Psoas muscle (tissue), 8 donors: ENCODE results near the gene AKNA. TPM values are rescaled to one million over a fixed set of nuclear protein-coding genes. Genes with fewer than 3 reads are reported as not detected.

Experiments
- ATAC-seq, 4 donors: fragments of 200-7000 bp; cut with Tn5 transposase; one replicate each; pipeline ENCODE4 v1.9.1; 2020; ENCODE audit warnings: moderate library complexity in 3 of 4, mild to moderate bottlenecking in 2 of 4
- DNase-seq, 2 donors: peaks; one replicate each; pipeline ENCODE4 v3.0.0-alpha.2; 2020
- H3K27ac ChIP-seq: fragments of 200-600 bp; one replicate; pipeline ENCODE4 v1.8.0; 2022
- H3K27me3 ChIP-seq, 3 donors: fragments of 200-600 bp in 1 of 3; one replicate each; pipeline versions ENCODE4 v1.6.1 to v1.8.0; 2013 to 2022; ENCODE audit warnings: low read length in 2 of 3, mild to moderate bottlenecking in 2 of 3, moderate library complexity in 1 of 3; ENCODE audit not compliant: insufficient read depth in 3 of 3
- H3K36me3 ChIP-seq, 2 donors: fragments of 200-600 bp in 1 of 2; one replicate each; pipeline versions ENCODE4 v1.6.1 to v1.8.0; 2013 to 2022; ENCODE audit warnings: low read depth in 1 of 2, mild to moderate bottlenecking in 1 of 2, moderate library complexity in 1 of 2; ENCODE audit not compliant: insufficient read depth in 1 of 2
- H3K4me1 ChIP-seq: fragments of 200-600 bp; one replicate; pipeline ENCODE4 v1.8.0; 2022
- H3K4me3 ChIP-seq: fragments of 200-600 bp; one replicate; pipeline ENCODE4 v1.8.0; 2022; ENCODE audit warnings: mild to moderate bottlenecking
- H3K9me3 ChIP-seq: fragments of 200-600 bp; one replicate; pipeline ENCODE4 v1.8.0; 2022
- CTCF ChIP-seq: fragments of 200-600 bp; IDR thresholded peaks from one replicate; pipeline ENCODE4 v1.8.0; 2022; ENCODE audit warnings: antibody characterized with exemption
- WGBS, 3 donors: extraction: QIAGEN DNeasy Blood & Tissue Kit; methylation state at CpG; one replicate each; pipeline versions ENCODE4 v1.1.6 to v1.1.7; 2013; 5-methylcytosine and 5-hydroxymethylcytosine counted together
- intact Hi-C, 2 donors: fragments of 100-400 bp; cut with DNase I; formaldehyde crosslinking; loops; one replicate each; pipeline versions ENCODE4 v1.11.0 to v1.14.2; 2022
- polyA plus RNA-seq, 3 donors: library from polyadenylated mRNA; stranded (reverse); fragments of 200-250 nt; gene quantifications; one replicate each; pipeline ENCODE4 v1.2.3, GENCODE V29; 2013
- total RNA-seq, 4 donors: library from RNA; stranded (reverse); fragmentation: NEBNext Ultra II Directional in 2 of 4; extraction: Animal tissue kit (Norgen Biotek cat#: 25700) in 2 of 4; gene quantifications; one replicate each; pipeline versions ENCODE4 v1.2.1 to v1.2.4, GENCODE V29; 2021 to 2023
- donor health status: healthy with polysubstance abuse.
- donor health status: DM: no; HTN: no; CAD: no; lungs with moderate emphysema.
- donor health status: Bipolar disorder and iron deficiency.
- donor health status: healthy.
- donor health status: DM: yes; HTN: yes; CAD: no.
- donor health status: DM: no; HTN: no; CAD: no.
- donor health status: DM: no; HTN: no; CAD: no.
- donor health status: DM: yes; HTN: yes; CAD: no.

AKNA gene
- total and polyA plus RNA-seq, 7 donors: 1.5 to 3.9 (median 2.3) TPM

GRCh38 chr9:114403153-114403756 is 15.5 kb upstream of the AKNA start:
- Histone ChIP-seq H3K4me1 (no peaks in the 10 kb centered on the region), H3K4me3 (no peak overlapping the region), H3K36me3 (no peaks in the 10 kb centered on the region), H3K27me3 (no peaks in the 10 kb centered on the region), H3K27ac (no peak overlapping the region), H3K9me3 (no peaks in the 10 kb centered on the region)
- DNase-seq (no peak), ATAC-seq (no peak)
- intact Hi-C loops: loop anchor here in 1 of 2 donors (10.0 kb wide), 2 partner anchors 182 to 512 kb away; partner anchors contain the start of gene ATP6V1G1
- TF ChIP-seq CTCF: no peak
- WGBS, 3 donors: 89 to 94% (median 91%) methylated on average over 16 of the region's 16 CpGs

- peaks cover 5% of the 10 kb centered on the region for H3K4me1 ChIP-seq
- no peak for ATAC-seq
- WGBS, 3 donors: 83 to 86% (median 85%) methylated on average over 7 of the region's 7 CpGs
- no peak for TF ChIP-seq CTCF
- H3K27me3 ChIP-seq: no peaks in the 10 kb centered on the region
- DNase-seq: no peak
- H3K9me3 ChIP-seq: no peaks in the 10 kb centered on the region
- no peak overlapping the region for H3K4me3 ChIP-seq
- H3K27ac ChIP-seq: no peak overlapping the region
- intact Hi-C loops: loop anchor here in 1 of 2 donors (10.0 kb wide), 2 partner anchors 183 to 513 kb away; partner anchors contain the start of gene ATP6V1G1
- no peaks in the 10 kb centered on the region for H3K36me3 ChIP-seq
These were observed 13.6 kb upstream of the AKNA start for GRCh38 chr9:114401344-114401743.

DNA sequence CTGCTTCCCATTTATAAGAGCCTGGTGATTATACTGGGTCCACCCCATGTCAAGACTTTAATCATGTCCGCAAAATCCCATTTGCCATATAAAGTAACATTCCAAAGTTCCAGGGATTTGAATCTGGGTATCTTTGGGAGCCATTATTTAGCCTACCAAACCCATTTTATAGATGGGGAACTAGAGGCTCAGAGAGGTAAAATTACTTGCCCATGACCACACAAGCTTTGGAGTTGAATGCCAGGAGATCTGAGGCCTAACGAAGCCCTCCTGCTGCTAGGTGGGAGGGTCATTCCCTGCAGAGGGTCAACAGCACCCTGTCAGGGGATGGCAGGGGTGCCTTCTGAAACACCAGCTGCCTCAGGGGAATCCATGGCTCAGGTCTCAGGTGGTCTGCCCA is 13.0 kb upstream of the AKNA start:
- intact Hi-C loops: loop anchor here in 1 of 2 donors (10.0 kb wide), 2 partner anchors 184 to 514 kb away; partner anchors contain the start of gene ATP6V1G1
- no peak overlapping the region for H3K4me3 ChIP-seq
- ATAC-seq (no peak), DNase-seq (no peak)
- H3K9me3 ChIP-seq: no peaks in the 10 kb centered on the region
- no peak overlapping the region for H3K27ac ChIP-seq
- 72 to 77% (median 74%) methylated on average over 2 of the region's 2 CpGs for WGBS, 3 donors
- H3K36me3 ChIP-seq: no peaks in the 10 kb centered on the region
- peaks cover 5% of the 10 kb centered on the region for H3K4me1 ChIP-seq
- no peak for TF ChIP-seq CTCF
- no peaks in the 10 kb centered on the region for H3K27me3 ChIP-seq

DNA sequence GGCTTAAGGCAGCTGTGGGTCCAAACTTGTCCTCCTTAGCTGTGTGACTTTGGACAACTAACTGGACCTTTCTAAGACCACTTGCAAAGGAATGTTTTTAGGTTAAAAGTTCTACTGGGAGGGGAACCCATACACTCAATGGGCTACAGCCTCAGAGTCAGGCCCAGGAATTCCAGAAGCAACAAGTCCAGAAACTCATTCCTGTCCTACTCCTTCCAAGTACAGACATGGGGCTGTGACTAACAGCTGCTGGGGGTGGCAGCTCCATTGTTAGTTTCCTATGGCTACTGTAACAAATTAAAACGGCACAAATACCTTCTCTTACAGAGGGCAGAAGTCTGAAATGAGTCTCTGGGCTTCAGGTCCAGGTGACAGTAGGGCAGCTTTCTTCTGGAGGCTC is 12.4 kb upstream of the AKNA start:
- Histone ChIP-seq H3K4me1 (peaks cover 5% of the 10 kb centered on the region), H3K27ac (no peak overlapping the region), H3K36me3 (no peaks in the 10 kb centered on the region), H3K27me3 (no peaks in the 10 kb centered on the region), H3K9me3 (no peaks in the 10 kb centered on the region), H3K4me3 (no peak overlapping the region)
- ATAC-seq: no peak
- no peak for TF ChIP-seq CTCF
- DNase-seq: no peak
- WGBS, 3 donors: 8 to 27% (median 27%) methylated on average over 1 of the region's 1 CpG
- intact Hi-C loops: loop anchor here in 1 of 2 donors (10.0 kb wide), 2 partner anchors 185 to 515 kb away; partner anchors contain the start of gene ATP6V1G1

GRCh38 chr9:114399381-114399780 is 11.6 kb upstream of the AKNA start:
- Histone ChIP-seq H3K4me3 (no peak overlapping the region), H3K27ac (no peak overlapping the region), H3K27me3 (no peaks in the 10 kb centered on the region), H3K36me3 (no peaks in the 10 kb centered on the region), H3K4me1 (peaks cover 5% of the 10 kb centered on the region), H3K9me3 (no peaks in the 10 kb centered on the region)
- no peak for TF ChIP-seq CTCF
- 81 to 85% (median 85%) methylated on average over 4 of the region's 4 CpGs for WGBS, 3 donors
- intact Hi-C loops: no loop called here
- ATAC-seq (no peak), DNase-seq (no peak)
